ENCODE results near the gene ALDH1L2. TPM values are rescaled to one million over a fixed set of nuclear protein-coding genes. Genes with fewer than 3 reads are reported as not detected.

Gene ALDH1L2
- total and polyA plus RNA-seq, 3 donors from 2014 or later = 2.3 to 3.5 (median 2.5) TPM

GRCh38 chr12:105064564-105065178 lies 19.6 kb downstream of the ALDH1L2 start:
- no peak overlapping the region for H3K4me3 ChIP-seq
- no peaks in the 10 kb centered on the region for H3K27me3 ChIP-seq
- TF ChIP-seq POLR2A (IDR thresholded peaks at IDR 0.05) (no peak), CTCF (IDR thresholded peaks at IDR 0.05) (no peak)
- intact Hi-C loops (cut with DNase I; ENCODE audit: low total_unique reads) = no loop called here
- 84 to 86% methylated on average over 5 to 7 of the region's 7 CpGs for WGBS, 2 donors
- no peaks in the 10 kb centered on the region for H3K4me1 ChIP-seq
- H3K27ac ChIP-seq = no peak overlapping the region
- H3K36me3 ChIP-seq (ENCODE audit: low read depth, missing control alignments) = no peaks in the 10 kb centered on the region
- no peak for DNase-seq
- H3K9me3 ChIP-seq = no peaks in the 10 kb centered on the region

- TF ChIP-seq CTCF (IDR thresholded peaks at IDR 0.05) = no peak
- TF ChIP-seq POLR2A (IDR thresholded peaks at IDR 0.05) = no peak
- Histone ChIP-seq H3K36me3 (ENCODE audit: low read depth, missing control alignments) (no peaks in the 10 kb centered on the region), H3K9me3 (no peaks in the 10 kb centered on the region), H3K27ac (no peak overlapping the region), H3K27me3 (no peaks in the 10 kb centered on the region), H3K4me1 (no peaks in the 10 kb centered on the region), H3K4me3 (no peak overlapping the region)
- DNase-seq = no peak
- intact Hi-C loops (cut with DNase I; ENCODE audit: low total_unique reads) = no loop called here
- WGBS, 2 donors = 92 to 94% methylated on average over 11 of the region's 11 CpGs
These were observed 23.4 kb downstream of the ALDH1L2 start for GRCh38 chr12:105060715-105061378.

GRCh38 chr12:105057174-105057573 lies 27.1 kb downstream of the ALDH1L2 start:
- no peak for DNase-seq
- Histone ChIP-seq H3K4me1 (no peaks in the 10 kb centered on the region), H3K27me3 (no peaks in the 10 kb centered on the region), H3K4me3 (no peak overlapping the region), H3K27ac (no peak overlapping the region), H3K36me3 (ENCODE audit: low read depth, missing control alignments) (no peaks in the 10 kb centered on the region), H3K9me3 (no peaks in the 10 kb centered on the region)
- TF ChIP-seq CTCF (IDR thresholded peaks at IDR 0.05) = no peak
- no peak for TF ChIP-seq POLR2A (IDR thresholded peaks at IDR 0.05)
- intact Hi-C loops (cut with DNase I; ENCODE audit: low total_unique reads) = no loop called here
- 88 to 95% methylated on average over 2 of the region's 2 CpGs for WGBS, 2 donors

- no peaks in the 10 kb centered on the region for H3K4me1 ChIP-seq
- H3K9me3 ChIP-seq = no peaks in the 10 kb centered on the region
- H3K27me3 ChIP-seq = no peaks in the 10 kb centered on the region
- H3K36me3 ChIP-seq (ENCODE audit: low read depth, missing control alignments) = no peaks in the 10 kb centered on the region
- no peak overlapping the region for H3K4me3 ChIP-seq
- WGBS, 2 donors = 24 to 37% methylated on average over 2 of the region's 2 CpGs
- DNase-seq = peak; percentile 86
- intact Hi-C loops (cut with DNase I; ENCODE audit: low total_unique reads) = no loop called here
- TF ChIP-seq POLR2A (IDR thresholded peaks at IDR 0.05) = no peak
- TF ChIP-seq CTCF (IDR thresholded peaks at IDR 0.05) = peak; percentile 80 to 89 (median 84)
- no peak overlapping the region for H3K27ac ChIP-seq
These were observed 31.1 kb downstream of the ALDH1L2 start for GRCh38 chr12:105053116-105053572.
